Activated CD8-positive, alpha-beta T cell treated with anti-CD3 and anti-CD28 coated beads for 36 hours (primary cell): ENCODE data around the gene SLC31A1. TPM values are rescaled to one million over a fixed set of nuclear protein-coding genes. Genes with fewer than 3 reads are reported as not detected.

Source experiments
- ATAC-seq: fragments of 200-7000 bp; cut with Tn5 transposase; one replicate; pipeline ENCODE4 v1.10.0; 2021; ENCODE audit warnings: mild to moderate bottlenecking, moderate library complexity
- CTCF ChIA-PET: fragments of 350-600 bp; sonication (Branson Sonifier 250); formaldehyde crosslinking; loops from one replicate; lab custom pipeline; 2021; ENCODE audit warnings: antibody characterized with exemption; lab: Charles Lee
- POLR2A ChIA-PET: fragments of 350-600 bp; sonication (Branson Sonifier 250); formaldehyde crosslinking; loops from one replicate; lab custom pipeline; 2021; ENCODE audit warnings: antibody characterized with exemption; lab: Charles Lee
- DNase-seq: peaks from one replicate; pipeline ENCODE4 v3.0.0-alpha.2; 2020
- H3K27ac Mint-ChIP-seq: one replicate; pipeline ENCODE4 v1.8.0; 2021; ENCODE audit warnings: mild to moderate bottlenecking, mixed read lengths
- H3K27me3 Mint-ChIP-seq: one replicate; pipeline ENCODE4 v1.8.0; 2021; ENCODE audit warnings: mixed read lengths
- H3K36me3 Mint-ChIP-seq: one replicate; pipeline ENCODE4 v1.8.0; 2021; ENCODE audit warnings: low read depth, mixed read lengths
- H3K4me1 Mint-ChIP-seq: one replicate; pipeline ENCODE4 v1.8.0; 2021; ENCODE audit warnings: low read depth, mixed read lengths
- H3K4me3 Mint-ChIP-seq: one replicate; pipeline ENCODE4 v1.8.0; 2021; ENCODE audit warnings: mild to moderate bottlenecking, moderate library complexity, mixed read lengths
- H3K9me3 Mint-ChIP-seq: one replicate; pipeline ENCODE4 v1.8.0; 2021; ENCODE audit warnings: mixed read lengths
- CTCF ChIP-seq: fragments of 200-600 bp; IDR thresholded peaks from one replicate; pipeline ENCODE4 v1.8.0; 2022; ENCODE audit warnings: antibody characterized with exemption, mild to moderate bottlenecking
- intact Hi-C: fragments of 100-400 bp; cut with micrococcal nuclease; formaldehyde crosslinking; loops from one replicate; pipeline ENCODE4 v1.10.0; 2022
- total RNA-seq, 2 experiments: library from RNA; stranded (reverse); gene quantifications; one replicate each; pipeline ENCODE4 v1.2.3, GENCODE V29; 2021

SLC31A1 gene
- total RNA-seq, 2 experiments from 2014 or later = 18.3 to 19.2 TPM

- POLR2A ChIA-PET = no interaction called here
- CTCF ChIA-PET = interaction anchor here (1.4 kb wide), 1 partner anchor 19 kb away, joined by 4 read pairs; no protein-coding TSS in a partner anchor
Measured at GRCh38 chr9:113178087-113178486, 43.3 kb upstream of the SLC31A1 start.

GRCh38 chr9:113179839-113180238 lies 41.5 kb upstream of the SLC31A1 start:
- ChIA-PET CTCF (interaction anchor here (1.0 kb wide), 3 partner anchors 9 to 221 kb away, joined by 3 read pairs; partner anchors contain the start of gene ALAD), POLR2A (interaction anchor here (1.2 kb wide), 1 partner anchor 11 kb away, joined by 4 read pairs; no protein-coding TSS in a partner anchor)
- intact Hi-C loops = no loop called here
- TF ChIP-seq CTCF = no peak
- H3K9me3 Mint-ChIP-seq = no peaks in the 10 kb centered on the region
- DNase-seq (no peak), ATAC-seq (no peak)
- no peak overlapping the region for H3K4me3 Mint-ChIP-seq
- peaks cover 56% of the 10 kb centered on the region for H3K36me3 Mint-ChIP-seq
- H3K27ac Mint-ChIP-seq = no peak overlapping the region
- H3K27me3 Mint-ChIP-seq = no peaks in the 10 kb centered on the region
- H3K4me1 Mint-ChIP-seq = no peaks in the 10 kb centered on the region

More at GRCh38 chr9:113178087-113178486, 43.3 kb upstream of the SLC31A1 start:
- DNase-seq (no peak), ATAC-seq (no peak)
- no peak for TF ChIP-seq CTCF
- Mint-ChIP-seq H3K4me1 (no peaks in the 10 kb centered on the region), H3K27me3 (no peaks in the 10 kb centered on the region), H3K27ac (no peak overlapping the region), H3K36me3 (peaks cover 56% of the 10 kb centered on the region), H3K4me3 (no peak overlapping the region), H3K9me3 (no peaks in the 10 kb centered on the region)
- intact Hi-C loops = no loop called here

GRCh38 chr9:113181165-113181564 lies 40.2 kb upstream of the SLC31A1 start:
- Mint-ChIP-seq H3K4me1 (no peaks in the 10 kb centered on the region), H3K27me3 (no peaks in the 10 kb centered on the region), H3K4me3 (no peak overlapping the region), H3K36me3 (peaks cover 58% of the 10 kb centered on the region), H3K9me3 (no peaks in the 10 kb centered on the region), H3K27ac (no peak overlapping the region)
- ATAC-seq = no peak
- ChIA-PET CTCF (interaction anchor here (1.0 to 1.5 kb wide), 2 partner anchors 25 to 69 kb away, joined by 3 to 4 read pairs; no protein-coding TSS in a partner anchor), POLR2A (no interaction called here)
- TF ChIP-seq CTCF = no peak
- intact Hi-C loops = no loop called here
- DNase-seq = no peak

- peaks cover 52% of the 10 kb centered on the region for H3K36me3 Mint-ChIP-seq
Measured at GRCh38 chr9:113183956-113184488, 37.3 kb upstream of the SLC31A1 start.

More at GRCh38 chr9:113183956-113184488, 37.3 kb upstream of the SLC31A1 start:
- intact Hi-C loops = no loop called here
- ChIA-PET CTCF (no interaction called here), POLR2A (no interaction called here)
- no peak for TF ChIP-seq CTCF
- DNase-seq = no peak
- ATAC-seq = no peak
- Mint-ChIP-seq H3K27ac (no peak overlapping the region), H3K4me3 (no peak overlapping the region), H3K9me3 (no peaks in the 10 kb centered on the region), H3K4me1 (no peaks in the 10 kb centered on the region), H3K27me3 (no peaks in the 10 kb centered on the region)
